Measurements from ENCODE around the gene STIM2.

DNA sequence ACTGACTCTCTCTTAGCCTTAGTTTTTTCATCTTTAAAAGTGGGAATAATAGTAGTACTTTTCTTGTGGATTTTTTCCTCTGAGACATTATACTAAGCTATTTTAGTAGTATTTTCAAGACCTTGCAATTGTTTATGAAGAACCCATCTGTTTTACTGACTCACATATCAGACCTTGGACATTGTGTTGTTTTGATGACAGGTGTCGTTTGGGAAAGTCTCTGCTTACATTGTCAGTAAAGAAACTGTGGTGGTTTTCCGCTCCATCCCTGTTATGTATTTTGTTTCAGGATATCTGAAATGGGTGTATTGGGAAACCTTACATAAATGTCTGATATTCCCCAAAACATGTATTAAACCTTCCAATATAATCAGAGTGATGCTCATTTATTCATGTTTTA is 92.2 kb downstream of the STIM2 start:
- TF ChIP-seq TEAD4 (IDR thresholded peaks at IDR 0.05) (no peak), FOXM1 (IDR thresholded peaks at IDR 0.05; ENCODE audit: borderline replicate concordance, low read depth) (no peak), EP300 (IDR thresholded peaks at IDR 0.05; ENCODE audit: borderline replicate concordance) (no peak), TAF1 (IDR thresholded peaks at IDR 0.05; ENCODE audit: low read depth) (no peak), CEBPB (IDR thresholded peaks at IDR 0.05) (no peak), CREB1 (IDR thresholded peaks at IDR 0.05; ENCODE audit: low read depth) (no peak)
- TF ChIP-seq, protein P1, sequence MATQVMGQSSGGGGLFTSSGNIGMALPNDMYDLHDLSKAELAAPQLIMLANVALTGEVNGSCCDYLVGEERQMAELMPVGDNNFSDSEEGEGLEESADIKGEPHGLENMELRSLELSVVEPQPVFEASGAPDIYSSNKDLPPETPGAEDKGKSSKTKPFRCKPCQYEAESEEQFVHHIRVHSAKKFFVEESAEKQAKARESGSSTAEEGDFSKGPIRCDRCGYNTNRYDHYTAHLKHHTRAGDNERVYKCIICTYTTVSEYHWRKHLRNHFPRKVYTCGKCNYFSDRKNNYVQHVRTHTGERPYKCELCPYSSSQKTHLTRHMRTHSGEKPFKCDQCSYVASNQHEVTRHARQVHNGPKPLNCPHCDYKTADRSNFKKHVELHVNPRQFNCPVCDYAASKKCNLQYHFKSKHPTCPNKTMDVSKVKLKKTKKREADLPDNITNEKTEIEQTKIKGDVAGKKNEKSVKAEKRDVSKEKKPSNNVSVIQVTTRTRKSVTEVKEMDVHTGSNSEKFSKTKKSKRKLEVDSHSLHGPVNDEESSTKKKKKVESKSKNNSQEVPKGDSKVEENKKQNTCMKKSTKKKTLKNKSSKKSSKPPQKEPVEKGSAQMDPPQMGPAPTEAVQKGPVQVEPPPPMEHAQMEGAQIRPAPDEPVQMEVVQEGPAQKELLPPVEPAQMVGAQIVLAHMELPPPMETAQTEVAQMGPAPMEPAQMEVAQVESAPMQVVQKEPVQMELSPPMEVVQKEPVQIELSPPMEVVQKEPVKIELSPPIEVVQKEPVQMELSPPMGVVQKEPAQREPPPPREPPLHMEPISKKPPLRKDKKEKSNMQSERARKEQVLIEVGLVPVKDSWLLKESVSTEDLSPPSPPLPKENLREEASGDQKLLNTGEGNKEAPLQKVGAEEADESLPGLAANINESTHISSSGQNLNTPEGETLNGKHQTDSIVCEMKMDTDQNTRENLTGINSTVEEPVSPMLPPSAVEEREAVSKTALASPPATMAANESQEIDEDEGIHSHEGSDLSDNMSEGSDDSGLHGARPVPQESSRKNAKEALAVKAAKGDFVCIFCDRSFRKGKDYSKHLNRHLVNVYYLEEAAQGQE (IDR thresholded peaks at IDR 0.05; ENCODE audit: low read depth), result no peak
